Central memory CD8-positive, alpha-beta T cell (primary cell): ENCODE measurements around the gene DPP6.

Experiments used
- ATAC-seq: fragments of 150-1000 bp; cut with Tn5 transposase; replicated peaks from 2 replicates; pipeline ENCODE4 v1.10.0; 2022; ENCODE audit warnings: mild to moderate bottlenecking, moderate FRiP score, moderate number of reproducible peaks; ENCODE audit not compliant: poor library complexity, severe bottlenecking; ENCODE audit errors: extremely low read depth
- DNase-seq, 2 donors: peaks; one replicate each; pipeline ENCODE4 v3.0.0; 2021; ENCODE audit warnings: low spot score in 2 of 2
- H3K27ac Mint-ChIP-seq: one replicate; pipeline ENCODE4 v1.8.0; 2022; ENCODE audit warnings: low read depth, mild to moderate bottlenecking, moderate library complexity, mixed read lengths
- H3K27me3 Mint-ChIP-seq: one replicate; pipeline ENCODE4 v1.8.0; 2022; ENCODE audit warnings: mixed read lengths
- H3K36me3 Mint-ChIP-seq: one replicate; pipeline ENCODE4 v1.8.0; 2022; ENCODE audit warnings: mild to moderate bottlenecking, moderate library complexity, mixed read lengths; ENCODE audit not compliant: insufficient read depth
- H3K4me1 Mint-ChIP-seq: one replicate; pipeline ENCODE4 v1.8.0; 2022; ENCODE audit warnings: mixed read lengths
- H3K4me3 Mint-ChIP-seq: one replicate; pipeline ENCODE4 v1.8.0; 2022; ENCODE audit warnings: mild to moderate bottlenecking, moderate library complexity, mixed read lengths
- H3K9me3 Mint-ChIP-seq: one replicate; pipeline ENCODE4 v1.8.0; 2022; ENCODE audit warnings: mixed read lengths

Gene DPP6

GRCh38 chr7:154769527-154769926, 717.3 kb downstream of the DPP6 start:
- ATAC-seq, result no peak
- H3K27ac Mint-ChIP-seq, result no peak overlapping the region

GRCh38 chr7:154770361-154770760, 718.2 kb downstream of the DPP6 start:
- Mint-ChIP-seq H3K36me3 (peaks cover 2% of the 10 kb centered on the region), H3K4me3 (no peak overlapping the region), H3K4me1 (no peaks in the 10 kb centered on the region), H3K9me3 (no peaks in the 10 kb centered on the region), H3K27ac (no peak overlapping the region), H3K27me3 (peaks cover 16% of the 10 kb centered on the region)
- no peak for DNase-seq
- no peak for ATAC-seq

More at GRCh38 chr7:154769527-154769926, 717.3 kb downstream of the DPP6 start:
- peaks cover 4% of the 10 kb centered on the region for H3K36me3 Mint-ChIP-seq
- H3K4me3 Mint-ChIP-seq, result no peak overlapping the region
- H3K27me3 Mint-ChIP-seq, result peaks cover 16% of the 10 kb centered on the region
- H3K9me3 Mint-ChIP-seq, result no peaks in the 10 kb centered on the region
- H3K4me1 Mint-ChIP-seq, result no peaks in the 10 kb centered on the region
- no peak for DNase-seq

GRCh38 chr7:154770962-154771361, 718.8 kb downstream of the DPP6 start:
- Mint-ChIP-seq H3K4me3 (no peak overlapping the region), H3K4me1 (no peaks in the 10 kb centered on the region), H3K36me3 (peaks cover 2% of the 10 kb centered on the region), H3K27ac (no peak overlapping the region), H3K27me3 (peaks cover 16% of the 10 kb centered on the region), H3K9me3 (no peaks in the 10 kb centered on the region)
- ATAC-seq (no peak), DNase-seq (no peak)

GRCh38 chr7:154774303-154774969, 722.2 kb downstream of the DPP6 start:
- peaks cover 4% of the 10 kb centered on the region for H3K36me3 Mint-ChIP-seq
- H3K27me3 Mint-ChIP-seq, result peaks cover 10% of the 10 kb centered on the region
- H3K27ac Mint-ChIP-seq, result no peak overlapping the region
- no peak overlapping the region for H3K4me3 Mint-ChIP-seq
- DNase-seq, result no peak
- H3K4me1 Mint-ChIP-seq, result no peaks in the 10 kb centered on the region
- ATAC-seq, result no peak
- peaks cover 9% of the 10 kb centered on the region for H3K9me3 Mint-ChIP-seq

- Mint-ChIP-seq H3K27me3 (no peaks in the 10 kb centered on the region), H3K4me1 (no peaks in the 10 kb centered on the region), H3K36me3 (peaks cover 4% of the 10 kb centered on the region), H3K4me3 (no peak overlapping the region), H3K27ac (no peak overlapping the region), H3K9me3 (peaks cover 12% of the 10 kb centered on the region)
- DNase-seq (no peak), ATAC-seq (no peak)
Observed at GRCh38 chr7:154775681-154776080, 723.5 kb downstream of the DPP6 start.

GRCh38 chr7:154776350-154776749, 724.2 kb downstream of the DPP6 start:
- Mint-ChIP-seq H3K9me3 (peaks cover 12% of the 10 kb centered on the region), H3K4me1 (no peaks in the 10 kb centered on the region), H3K27ac (no peak overlapping the region), H3K27me3 (no peaks in the 10 kb centered on the region), H3K36me3 (peaks cover 4% of the 10 kb centered on the region), H3K4me3 (no peak overlapping the region)
- DNase-seq (no peak), ATAC-seq (no peak)

GRCh38 chr7:154777023-154777422, 724.8 kb downstream of the DPP6 start:
- H3K4me3 Mint-ChIP-seq, result no peak overlapping the region

GRCh38 chr7:154777489-154777888, 725.3 kb downstream of the DPP6 start:
- no peak overlapping the region for H3K4me3 Mint-ChIP-seq
- no peak for DNase-seq
- ATAC-seq, result no peak
- no peaks in the 10 kb centered on the region for H3K27me3 Mint-ChIP-seq
- H3K4me1 Mint-ChIP-seq, result no peaks in the 10 kb centered on the region
- peaks cover 12% of the 10 kb centered on the region for H3K9me3 Mint-ChIP-seq
- H3K36me3 Mint-ChIP-seq, result peaks cover 4% of the 10 kb centered on the region
- H3K27ac Mint-ChIP-seq, result no peak overlapping the region

More at GRCh38 chr7:154777023-154777422, 724.8 kb downstream of the DPP6 start:
- H3K27ac Mint-ChIP-seq, result no peak overlapping the region
- DNase-seq, result no peak
- no peaks in the 10 kb centered on the region for H3K4me1 Mint-ChIP-seq
- peaks cover 4% of the 10 kb centered on the region for H3K36me3 Mint-ChIP-seq
- peaks cover 12% of the 10 kb centered on the region for H3K9me3 Mint-ChIP-seq
- ATAC-seq, result no peak
- H3K27me3 Mint-ChIP-seq, result no peaks in the 10 kb centered on the region

GRCh38 chr7:154777908-154778307, 725.7 kb downstream of the DPP6 start:
- Mint-ChIP-seq H3K9me3 (peaks cover 12% of the 10 kb centered on the region), H3K27ac (no peak overlapping the region), H3K4me3 (no peak overlapping the region), H3K36me3 (peaks cover 4% of the 10 kb centered on the region), H3K4me1 (no peaks in the 10 kb centered on the region), H3K27me3 (no peaks in the 10 kb centered on the region)
- DNase-seq (no peak), ATAC-seq (no peak)

GRCh38 chr7:154781369-154782303, 729.4 kb downstream of the DPP6 start:
- Mint-ChIP-seq H3K27ac (no peak overlapping the region), H3K4me3 (no peak overlapping the region), H3K27me3 (no peaks in the 10 kb centered on the region), H3K9me3 (peaks cover 21% of the 10 kb centered on the region), H3K4me1 (no peaks in the 10 kb centered on the region), H3K36me3 (peaks cover 2% of the 10 kb centered on the region)
- DNase-seq (no peak), ATAC-seq (no peak)

GRCh38 chr7:154783281-154783909, 731.2 kb downstream of the DPP6 start:
- H3K4me3 Mint-ChIP-seq, result no peak overlapping the region
- peaks cover 1% of the 10 kb centered on the region for H3K27me3 Mint-ChIP-seq
- H3K27ac Mint-ChIP-seq, result no peak overlapping the region

GRCh38 chr7:154785898-154786297, 733.7 kb downstream of the DPP6 start:
- Mint-ChIP-seq H3K27me3 (peaks cover 12% of the 10 kb centered on the region), H3K4me1 (no peaks in the 10 kb centered on the region), H3K4me3 (no peak overlapping the region), H3K9me3 (peaks cover 15% of the 10 kb centered on the region), H3K27ac (no peak overlapping the region), H3K36me3 (no peaks in the 10 kb centered on the region)
- no peak for DNase-seq
- no peak for ATAC-seq

More at GRCh38 chr7:154783281-154783909, 731.2 kb downstream of the DPP6 start:
- Mint-ChIP-seq H3K9me3 (peaks cover 16% of the 10 kb centered on the region), H3K4me1 (no peaks in the 10 kb centered on the region), H3K36me3 (peaks cover 2% of the 10 kb centered on the region)
- no peak for ATAC-seq
- no peak for DNase-seq
